Activated T-cell treated with anti-CD3 and anti-CD28 coated beads for 4 hours (primary cell): ENCODE measurements around the gene SNED1.

Source experiments
- DNase-seq: peaks from one replicate; pipeline ENCODE4 v3.0.0-alpha.2; 2020

SNED1 gene

DNA sequence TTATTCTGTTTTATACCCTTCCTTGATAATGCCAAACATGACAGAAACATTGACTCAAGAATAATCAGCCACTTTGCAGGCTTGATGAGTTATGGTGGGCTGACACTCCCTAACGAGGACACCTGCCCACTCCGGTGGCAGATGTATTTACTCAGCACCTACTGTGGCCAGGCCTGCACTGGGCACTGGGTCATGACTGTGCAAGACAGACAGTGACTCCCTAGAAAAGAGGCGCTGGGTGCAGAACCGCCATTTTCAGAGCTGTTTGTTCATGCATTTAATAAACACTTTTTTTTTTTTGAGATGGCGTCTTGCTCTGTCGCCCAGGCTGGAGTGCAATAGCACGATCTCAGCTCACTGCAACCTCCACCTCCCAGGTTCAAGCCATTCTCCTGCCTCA, 32.5 kb downstream of the SNED1 start:
- no peak for DNase-seq

DNA sequence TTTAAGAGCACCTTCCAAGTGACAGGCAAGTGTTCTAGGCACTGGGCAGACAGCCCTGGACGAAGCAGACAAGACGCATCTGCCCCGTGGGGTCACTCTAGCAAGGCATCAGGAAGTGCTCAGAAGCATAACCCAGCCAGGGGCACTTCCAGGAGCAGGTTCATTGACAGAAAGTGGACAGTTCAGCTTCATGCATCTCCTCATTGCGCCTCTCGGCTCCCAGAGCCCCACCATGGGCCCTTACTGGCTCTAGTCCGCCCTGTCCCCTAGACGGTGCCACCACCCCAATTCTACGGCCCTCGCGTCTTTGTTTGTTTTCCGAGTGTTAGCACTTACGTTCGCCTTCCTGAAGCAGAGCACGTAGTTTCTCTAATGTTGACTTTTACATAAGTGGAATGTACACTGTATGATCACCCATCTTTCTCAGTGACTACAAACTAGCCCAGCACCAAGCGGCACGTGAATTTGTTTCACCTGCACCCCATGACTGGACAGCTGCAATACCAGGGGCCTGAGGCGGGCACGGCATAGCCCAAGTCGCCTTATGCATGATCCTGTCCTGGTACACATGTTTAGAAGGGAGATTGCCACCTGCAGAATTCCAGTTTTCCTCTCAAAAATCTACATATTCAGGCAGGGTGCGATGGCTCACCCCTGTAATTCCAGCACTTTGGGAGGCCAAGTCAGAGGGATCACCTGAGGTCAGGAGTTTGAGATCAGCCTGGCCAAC, 33.2 kb downstream of the SNED1 start:
- no peak for DNase-seq

GRCh38 chr2:241033336-241033987, 35.0 kb downstream of the SNED1 start:
- DNase-seq: no peak

DNA sequence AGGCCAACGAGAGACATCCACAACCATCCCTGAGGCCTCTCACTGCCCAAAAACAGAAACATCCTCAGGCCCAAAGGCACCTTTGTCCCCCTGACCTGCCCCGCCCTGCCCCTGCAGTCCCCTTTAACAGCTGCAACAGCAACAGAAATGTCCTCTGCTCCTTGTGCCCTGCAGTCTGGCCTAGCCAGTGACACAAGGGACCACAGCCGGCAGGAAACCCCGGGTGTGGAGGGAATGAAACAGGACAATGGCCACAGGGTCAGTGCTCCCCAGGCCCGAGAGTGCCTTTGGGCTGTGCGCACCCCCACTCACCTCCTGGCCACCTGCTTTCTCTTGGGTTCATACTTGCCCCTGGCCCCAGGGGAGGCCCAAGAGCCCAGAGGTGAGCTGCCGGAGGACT, 35.6 kb downstream of the SNED1 start:
- no peak for DNase-seq

GRCh38 chr2:241034490-241035141, 36.2 kb downstream of the SNED1 start:
- DNase-seq: no peak

DNA sequence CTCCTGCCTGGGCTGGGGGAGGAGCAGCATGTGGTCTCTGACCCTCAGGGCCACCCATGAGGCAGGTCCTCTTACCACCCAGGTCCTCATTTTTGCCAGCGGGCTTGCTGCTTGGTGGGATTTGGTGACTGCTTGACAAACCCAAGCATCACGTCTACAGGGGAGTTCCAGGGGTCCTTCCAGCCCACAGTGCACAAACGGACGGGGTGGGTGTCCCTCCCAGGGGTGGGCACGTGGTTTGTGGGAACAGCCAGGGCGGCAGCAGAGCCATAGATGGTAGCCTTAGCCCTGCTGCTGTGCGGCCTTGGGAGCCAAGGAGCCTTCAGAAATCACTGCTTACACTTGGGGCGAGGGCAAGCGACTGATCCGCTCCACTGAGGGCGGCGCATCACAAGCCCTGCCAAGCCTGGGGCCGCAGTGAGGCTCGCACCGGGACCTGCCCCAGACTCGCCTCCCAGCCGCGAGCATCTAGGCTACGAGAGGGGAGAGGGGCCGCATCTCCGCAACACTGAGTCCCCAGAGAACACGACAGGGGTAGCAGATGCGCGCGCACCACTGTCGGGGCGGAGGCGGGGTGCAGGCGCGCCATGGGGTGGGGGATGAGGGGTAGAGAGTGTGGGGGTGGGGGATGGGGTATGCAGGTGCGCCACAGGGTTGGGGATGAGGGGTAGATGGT, 36.9 kb downstream of the SNED1 start:
- peak; percentile 23 for DNase-seq

DNA sequence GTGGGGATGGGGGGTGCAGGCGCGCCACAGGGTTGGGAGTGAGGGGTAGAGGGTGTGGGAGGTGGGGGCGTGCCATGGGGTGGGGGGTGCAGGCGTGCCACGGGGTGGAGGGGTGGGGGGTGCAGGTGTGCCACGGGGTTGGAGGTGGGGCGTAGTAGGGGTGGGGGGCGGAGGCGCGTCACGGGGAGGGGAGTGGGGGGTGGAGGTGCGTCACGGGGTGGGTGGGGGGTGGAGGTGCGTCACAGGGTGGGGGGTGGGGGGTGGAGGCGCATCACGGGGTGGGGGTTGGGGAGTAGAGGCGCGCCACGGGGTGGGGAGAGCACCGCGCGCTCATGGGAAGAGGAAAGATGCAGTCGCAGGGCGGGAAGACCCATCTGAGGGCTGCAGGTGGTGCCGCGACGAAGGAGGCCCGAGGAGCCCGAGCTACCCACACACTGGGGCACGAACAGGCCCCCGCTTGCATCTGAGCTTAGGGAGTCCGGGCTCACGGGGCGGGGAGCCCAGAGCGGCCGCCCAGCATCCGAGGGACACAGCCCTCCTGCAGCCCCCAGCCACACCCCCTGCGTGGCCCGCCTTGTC, 37.5 kb downstream of the SNED1 start:
- DNase-seq: peak; percentile 15

DNA sequence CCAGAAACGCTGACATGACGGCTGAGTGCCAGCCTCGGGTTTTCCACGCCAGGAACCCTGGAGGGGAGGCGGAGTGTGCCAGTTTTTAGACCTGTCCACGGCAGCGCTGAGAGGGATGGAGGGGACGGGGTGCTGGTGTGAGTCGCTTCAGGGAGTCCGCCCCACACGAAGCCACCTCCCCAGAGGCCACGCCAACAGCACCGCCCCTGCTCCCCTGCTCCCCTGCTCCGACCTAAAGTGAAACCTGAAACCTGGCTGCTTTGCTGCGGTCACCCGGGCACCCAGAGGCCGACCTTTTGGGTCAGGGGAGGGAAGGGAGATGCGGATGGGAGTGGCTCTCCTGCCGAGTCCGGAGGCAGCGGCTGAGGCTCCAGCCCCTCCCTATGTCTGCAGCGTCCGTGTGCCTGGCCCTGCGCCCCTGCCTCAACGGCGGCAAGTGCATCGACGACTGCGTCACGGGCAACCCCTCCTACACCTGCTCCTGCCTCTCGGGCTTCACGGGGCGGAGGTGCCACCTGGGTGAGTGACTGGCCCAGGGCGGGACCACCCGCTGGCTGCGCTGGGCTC, 38.1 kb downstream of the SNED1 start:
- peak; percentile 38 for DNase-seq

DNA sequence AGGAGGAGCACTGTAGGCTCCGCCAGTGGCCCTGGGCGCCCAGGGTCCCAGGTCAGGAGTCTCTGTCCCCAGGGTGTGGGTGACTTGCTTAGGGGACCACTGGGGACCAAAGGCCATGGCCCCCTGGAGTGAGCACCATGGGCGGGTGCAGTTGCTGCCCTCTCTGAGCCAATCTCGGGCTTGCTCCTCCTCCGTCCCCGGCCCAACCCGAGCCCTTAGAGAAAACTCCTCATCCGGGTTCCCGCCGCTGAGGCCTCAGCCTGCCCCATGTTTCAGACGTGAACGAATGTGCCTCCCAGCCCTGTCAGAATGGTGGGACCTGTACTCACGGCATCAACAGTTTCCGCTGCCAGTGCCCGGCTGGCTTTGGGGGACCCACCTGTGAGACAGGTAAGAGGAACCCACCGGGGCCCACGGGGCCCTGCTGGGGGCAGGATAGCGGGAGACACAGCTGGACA, 38.6 kb downstream of the SNED1 start:
- no peak for DNase-seq

- DNase-seq: no peak
Measured at GRCh38 chr2:241037498-241037897, 39.1 kb downstream of the SNED1 start.

DNA sequence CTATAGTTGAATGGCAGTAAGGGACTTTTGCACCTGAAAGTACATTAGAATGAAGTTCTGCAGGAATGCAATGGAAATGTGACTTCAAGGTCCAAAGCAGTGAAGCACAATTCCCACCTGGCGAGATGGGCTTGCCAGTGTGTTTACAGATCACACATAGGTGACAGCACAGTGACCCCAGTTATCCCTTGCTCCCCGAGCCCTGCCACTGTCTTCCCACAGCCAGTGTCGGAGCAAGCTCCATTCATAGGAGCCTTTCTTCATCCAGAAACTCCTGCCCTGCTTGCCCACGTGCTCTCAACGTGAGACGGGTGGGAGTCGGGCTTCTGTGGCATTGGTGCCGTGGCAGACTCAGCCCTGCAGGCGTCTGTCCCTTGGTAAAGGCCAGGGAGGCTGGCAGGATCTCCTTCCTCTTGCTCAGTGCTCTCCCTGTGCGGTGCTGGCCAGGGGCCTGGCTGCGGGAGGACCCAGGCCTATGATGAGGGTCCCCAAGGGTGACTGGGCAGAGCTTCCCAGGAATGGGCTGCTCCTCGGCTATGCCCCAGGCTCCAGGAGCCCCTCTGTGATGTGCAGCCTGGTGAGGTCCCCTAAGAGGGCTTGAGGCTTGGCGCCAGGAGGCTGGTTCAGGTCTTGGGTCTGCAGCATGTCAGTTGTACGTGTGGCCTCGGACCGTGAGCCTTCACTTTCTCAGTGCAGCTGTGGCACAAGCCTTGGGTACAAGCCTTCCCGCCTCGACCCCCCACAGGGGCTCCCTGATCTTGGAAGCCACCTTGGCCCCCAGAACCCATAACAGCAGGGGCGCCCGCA, 40.2 kb downstream of the SNED1 start:
- DNase-seq: no peak

GRCh38 chr2:241039416-241039815, 41.0 kb downstream of the SNED1 start:
- DNase-seq: no peak

DNA sequence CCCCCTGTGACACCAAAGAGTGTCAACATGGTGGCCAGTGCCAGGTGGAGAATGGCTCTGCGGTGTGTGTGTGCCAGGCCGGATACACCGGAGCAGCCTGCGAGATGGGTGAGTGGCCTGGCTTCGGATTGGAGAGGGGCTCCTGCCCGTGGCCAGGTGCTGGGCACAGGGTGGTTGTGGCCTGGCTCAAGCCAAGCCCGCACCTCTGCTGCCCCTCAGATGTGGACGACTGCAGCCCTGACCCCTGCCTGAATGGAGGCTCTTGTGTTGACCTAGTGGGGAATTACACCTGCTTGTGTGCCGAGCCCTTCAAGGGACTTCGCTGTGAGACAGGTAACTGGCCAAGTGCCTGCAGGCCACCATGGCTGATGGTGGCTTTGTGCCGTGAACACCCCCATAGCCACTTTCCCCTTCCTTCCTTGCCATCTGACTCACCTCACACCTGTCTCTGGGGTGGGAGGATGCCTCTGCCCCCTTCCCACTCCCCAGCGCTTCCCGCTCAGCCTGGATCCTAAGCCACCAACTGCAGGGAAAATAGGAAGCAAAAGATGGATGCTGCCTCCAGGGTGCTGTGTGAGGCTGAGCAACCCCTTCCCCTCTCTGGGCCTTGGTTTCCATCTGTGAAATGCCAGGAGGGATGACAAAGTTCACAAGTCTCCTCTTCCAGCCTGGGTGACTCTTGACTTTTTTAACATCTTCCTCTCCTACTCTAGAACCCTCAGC, 41.8 kb downstream of the SNED1 start:
- no peak for DNase-seq

- no peak for DNase-seq
Measured at GRCh38 chr2:241041589-241042158, 43.3 kb downstream of the SNED1 start.

- no peak for DNase-seq
Measured at GRCh38 chr2:241043581-241043980, 45.2 kb downstream of the SNED1 start.

DNA sequence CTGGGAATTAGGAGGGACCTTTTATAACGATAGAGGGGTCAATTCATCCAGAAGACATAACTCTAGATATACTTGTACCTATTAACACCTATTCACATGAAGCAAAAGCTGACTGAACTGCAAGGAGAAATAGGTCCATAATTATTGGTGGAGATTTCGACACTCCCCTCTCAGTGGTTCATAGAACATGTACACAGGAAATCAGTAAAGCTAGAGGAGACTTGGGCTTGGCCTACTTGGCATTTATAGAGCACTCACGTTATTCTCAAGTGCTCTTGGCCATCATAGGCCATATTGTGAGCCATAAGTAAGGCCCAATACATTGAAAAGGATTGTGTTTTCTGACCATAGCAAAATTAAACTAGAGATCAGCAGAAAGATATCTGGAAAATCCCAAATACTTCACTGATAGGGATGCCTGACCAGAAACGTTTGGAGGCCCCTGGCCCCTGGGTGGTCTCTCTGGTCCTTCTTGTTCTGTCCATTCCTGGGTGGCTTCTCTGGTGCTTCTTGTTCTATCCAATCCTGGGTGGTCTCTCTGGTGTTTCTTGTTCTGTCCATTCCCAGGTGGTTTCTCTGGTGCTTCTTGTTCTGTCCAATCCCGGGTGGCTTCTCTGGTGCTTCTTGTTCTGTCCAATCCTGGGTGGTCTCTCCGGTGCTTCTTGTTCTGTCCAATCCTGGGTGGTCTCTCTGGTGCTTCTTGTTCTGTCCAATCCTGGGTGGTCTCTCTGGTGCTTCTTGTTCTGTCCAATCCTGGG, 49.0 kb downstream of the SNED1 start:
- DNase-seq: no peak

DNA sequence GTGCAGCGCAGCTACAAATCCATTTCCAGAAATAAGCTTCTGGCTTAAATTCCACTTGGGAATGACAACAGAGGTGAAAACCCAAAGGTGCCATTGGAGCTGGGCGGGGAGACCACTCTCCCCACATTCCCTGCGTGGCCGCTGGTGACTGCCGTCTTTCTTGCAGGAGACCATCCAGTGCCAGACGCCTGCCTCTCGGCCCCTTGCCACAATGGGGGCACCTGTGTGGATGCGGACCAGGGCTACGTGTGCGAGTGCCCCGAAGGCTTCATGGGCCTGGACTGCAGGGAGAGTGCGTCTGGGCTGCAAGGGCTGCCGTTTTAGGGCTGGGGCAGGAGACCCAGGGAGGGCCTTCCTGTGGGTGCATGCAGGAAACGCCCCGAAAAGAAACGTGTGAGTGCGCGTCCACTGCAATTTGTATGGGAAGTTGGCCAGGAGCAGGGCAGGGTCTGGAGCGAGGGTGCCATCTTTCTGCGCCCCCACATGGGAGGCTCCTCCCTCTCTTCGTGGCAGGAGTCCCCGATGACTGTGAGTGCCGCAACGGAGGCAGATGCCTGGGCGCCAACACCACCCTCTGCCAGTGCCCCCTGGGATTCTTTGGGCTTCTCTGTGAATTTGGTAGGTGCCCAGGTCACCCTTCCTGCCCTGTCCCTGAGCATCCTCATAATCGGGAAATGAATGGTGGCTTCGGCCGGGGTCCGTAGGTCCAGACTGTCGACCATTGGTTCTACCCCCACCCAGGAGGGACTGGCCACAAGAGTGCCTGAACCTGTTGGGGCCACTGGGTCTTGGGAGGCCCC, 49.9 kb downstream of the SNED1 start:
- DNase-seq: no peak

- DNase-seq: no peak
Measured at GRCh38 chr2:241048949-241049343, 50.5 kb downstream of the SNED1 start.
